HepG2 (cell line): Measurements from ENCODE around the gene ALKBH2. TPM values are rescaled to one million over a fixed set of nuclear protein-coding genes. Genes with fewer than 3 reads are reported as not detected.

Experiments
- ARNTL ChIP-seq: sonication (generic); formaldehyde crosslinking; IDR thresholded peaks from 2 replicates; pipeline ENCODE4 v1.4.0; 2020; ENCODE audit warnings: mild to moderate bottlenecking, missing genetic modification reagents
- KAT8 ChIP-seq: IDR thresholded peaks from 2 replicates; pipeline ENCODE4 v1.6.1; 2016; ENCODE audit warnings: missing genetic modification reagents, missing compliant biosample characterization
- KLF9 ChIP-seq: IDR thresholded peaks from 2 replicates; pipeline ENCODE4 v1.6.1; 2016; ENCODE audit warnings: low read depth
- NFE2L2 ChIP-seq: fragments of 150-350 bp; IDR thresholded peaks from 2 replicates; pipeline ENCODE4 v1.6.1; 2014; ENCODE audit warnings: low read length
- PAF1 ChIP-seq: IDR thresholded peaks from 2 replicates; pipeline ENCODE4 v1.6.1; 2016; ENCODE audit warnings: missing genetic modification reagents, missing compliant biosample characterization
- SRF ChIP-seq: IDR thresholded peaks from 2 replicates; pipeline ENCODE4 v1.6.1; 2011; ENCODE audit warnings: mild to moderate bottlenecking, low read depth, low read length, moderate library complexity
- SRSF1 ChIP-seq: fragments of 200-400 bp; formaldehyde crosslinking; optimal IDR thresholded peaks from 2 replicates; pipeline ENCODE3; 2017; ENCODE audit warnings: mild to moderate bottlenecking, low read depth, low read length, moderate library complexity
- TRIM24 ChIP-seq: sonication (generic); formaldehyde crosslinking; IDR thresholded peaks from 2 replicates; pipeline ENCODE4 v1.8.0; 2022; ENCODE audit warnings: mild to moderate bottlenecking, missing genetic modification reagents
- ZBED4 ChIP-seq: sonication (generic); formaldehyde crosslinking; IDR thresholded peaks from 2 replicates; pipeline ENCODE4 v1.4.0; 2020; ENCODE audit warnings: missing genetic modification reagents, borderline replicate concordance
- ZBTB44 ChIP-seq: sonication (generic); formaldehyde crosslinking; IDR thresholded peaks from 2 replicates; pipeline ENCODE4 v1.4.0; 2020; ENCODE audit warnings: missing genetic modification reagents
- ZNF234 ChIP-seq: sonication (generic); formaldehyde crosslinking; conservative IDR thresholded peaks from 2 replicates; pipeline ENCODE4 v1.5.1; 2020; ENCODE audit warnings: mild to moderate bottlenecking, missing genetic modification reagents
- ZNF331 ChIP-seq: sonication (generic); formaldehyde crosslinking; IDR thresholded peaks from 2 replicates; pipeline ENCODE4 v1.4.0; 2020; ENCODE audit warnings: missing genetic modification reagents
- ZNF33A ChIP-seq: sonication (generic); formaldehyde crosslinking; IDR thresholded peaks from 2 replicates; pipeline ENCODE4 v1.5.1; 2020; ENCODE audit warnings: missing genetic modification reagents, mild to moderate bottlenecking, moderate library complexity, borderline replicate concordance
- ZNF547 ChIP-seq: sonication (generic); formaldehyde crosslinking; IDR thresholded peaks from 2 replicates; pipeline ENCODE4 v1.5.1; 2020; ENCODE audit warnings: mild to moderate bottlenecking, missing genetic modification reagents
- ZNF703 ChIP-seq: sonication (generic); formaldehyde crosslinking; IDR thresholded peaks from 2 replicates; pipeline ENCODE4 v1.5.1; 2020; ENCODE audit warnings: missing genetic modification reagents, mild to moderate bottlenecking, moderate library complexity, borderline replicate concordance
- ZNF879 ChIP-seq: sonication (generic); formaldehyde crosslinking; IDR thresholded peaks from 2 replicates; pipeline ENCODE4 v1.8.1; 2023; ENCODE audit warnings: missing genetic modification reagents
- polyA plus RNA-seq, 8 experiments: library from polyadenylated mRNA; depleted of rRNA in 3 of 8; stranded (reverse) in 7 of 8; unstranded in 1 of 8; fragments of >200 nt; fragmentation: Illumina TruSeq in 4 of 8; extraction: Trizol in 4 of 8; gene quantifications; 2 replicates each; pipeline versions ENCODE4 v1.2.1 to v1.2.3, GENCODE V29; 2011 to 2016; ENCODE audit warnings: low read depth in 4 of 8, missing spikeins in 1 of 8, mixed read lengths in 1 of 8; ENCODE audit not compliant: insufficient read depth in 1 of 8
- total RNA-seq, 5 experiments: library from RNA; depleted of rRNA; stranded (reverse); fragments of >200 nt; fragmentation: Illumina TruSeq; extraction: Trizol; gene quantifications; 2 replicates each; pipeline ENCODE4 v1.2.3, GENCODE V29; 2016; ENCODE audit warnings: low read depth in 1 of 5
- TF ChIP-seq, protein P1 (sequence below), 2 experiments: sonication (generic) in 1 of 2; formaldehyde crosslinking in 1 of 2; IDR thresholded peaks; 2 replicates each; pipeline versions ENCODE4 v1.6.1 to v1.9.0; 2014 to 2022; ENCODE audit warnings: antibody characterized with exemption in 1 of 2, borderline replicate concordance in 1 of 2, inconsistent platforms in 1 of 2, low read depth in 1 of 2, missing genetic modification reagents in 1 of 2

The ALKBH2 gene
- total and polyA plus RNA-seq, 2 of the 13 experiments (the other 11 are each of a cell fraction or from before 2014, with no cell fraction given), result 21.0 to 40.5 TPM

- TF ChIP-seq ZBTB44 (CRISPR knock-in tag) (peak; percentile 38; the same call in 1 of the 2 replicates), NFE2L2 (no peak; the same call in 1 of the 2 replicates), ARNTL (CRISPR knock-in tag) (0 out of 2 replicates have a peak, but pooled peaks have one; percentile 46), SRSF1 (no peak), TRIM24 (no peak), ZNF33A (CRISPR knock-in tag) (0 out of 2 replicates have a peak, but pooled peaks have one; percentile 71), PAF1 (CRISPR knock-in tag) (no peak), KLF9 (CRISPR knock-in tag) (peak; percentile 83; the same call in 1 of the 2 replicates), ZBED4 (peak; percentile 66; the same call in 1 of the 2 replicates), ZNF331 (CRISPR knock-in tag) (peak; percentile 92), SRF (peak; percentile 85), ZNF547 (peak; percentile 88; the same call in 1 of the 2 replicates), ZNF703 (CRISPR knock-in tag) (no peak), KAT8 (CRISPR knock-in tag) (peak; percentile 99), ZNF234 (CRISPR knock-in tag) (no peak), ZNF879 (CRISPR knock-in tag) (no peak; the same call in 1 of the 2 replicates)
- TF ChIP-seq, protein P1, sequence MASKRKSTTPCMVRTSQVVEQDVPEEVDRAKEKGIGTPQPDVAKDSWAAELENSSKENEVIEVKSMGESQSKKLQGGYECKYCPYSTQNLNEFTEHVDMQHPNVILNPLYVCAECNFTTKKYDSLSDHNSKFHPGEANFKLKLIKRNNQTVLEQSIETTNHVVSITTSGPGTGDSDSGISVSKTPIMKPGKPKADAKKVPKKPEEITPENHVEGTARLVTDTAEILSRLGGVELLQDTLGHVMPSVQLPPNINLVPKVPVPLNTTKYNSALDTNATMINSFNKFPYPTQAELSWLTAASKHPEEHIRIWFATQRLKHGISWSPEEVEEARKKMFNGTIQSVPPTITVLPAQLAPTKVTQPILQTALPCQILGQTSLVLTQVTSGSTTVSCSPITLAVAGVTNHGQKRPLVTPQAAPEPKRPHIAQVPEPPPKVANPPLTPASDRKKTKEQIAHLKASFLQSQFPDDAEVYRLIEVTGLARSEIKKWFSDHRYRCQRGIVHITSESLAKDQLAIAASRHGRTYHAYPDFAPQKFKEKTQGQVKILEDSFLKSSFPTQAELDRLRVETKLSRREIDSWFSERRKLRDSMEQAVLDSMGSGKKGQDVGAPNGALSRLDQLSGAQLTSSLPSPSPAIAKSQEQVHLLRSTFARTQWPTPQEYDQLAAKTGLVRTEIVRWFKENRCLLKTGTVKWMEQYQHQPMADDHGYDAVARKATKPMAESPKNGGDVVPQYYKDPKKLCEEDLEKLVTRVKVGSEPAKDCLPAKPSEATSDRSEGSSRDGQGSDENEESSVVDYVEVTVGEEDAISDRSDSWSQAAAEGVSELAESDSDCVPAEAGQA (IDR thresholded peaks at IDR 0.05; ENCODE audit: low read depth), result peak; percentile 82
- TF ChIP-seq, protein P1 (CRISPR knock-in tag; IDR thresholded peaks at IDR 0.05; ENCODE audit: borderline replicate concordance), result no peak; the same call in 1 of the 2 replicates
Observed at GRCh38 chr12:109052414-109053323, 40.6 kb downstream of the ALKBH2 start, which contains the start of gene USP30 (continued).
